Hepatocyte (in vitro differentiated cells): ENCODE results near the gene D2HGDH. TPM values are rescaled to one million over a fixed set of nuclear protein-coding genes. Genes with fewer than 3 reads are reported as not detected.
A peak's percentile ranks its signal among the peaks of the same experiment; 100 is the strongest.

Experiments used
- DNase-seq: peaks from one replicate; pipeline ENCODE4 v3.0.0-alpha.2; 2016; ENCODE audit warnings: low spot score
- H2AFZ ChIP-seq: fragments of 200-600 bp; sonication (generic); 2 replicates; pipeline ENCODE4 v1.6.0; 2016; ENCODE audit warnings: antibody characterized with exemption, mild to moderate bottlenecking
- H3K27ac ChIP-seq: fragments of 200-600 bp; sonication (generic); 2 replicates; pipeline ENCODE4 v1.5.1; 2016; ENCODE audit warnings: mild to moderate bottlenecking
- H3K27me3 ChIP-seq: fragments of 200-600 bp; sonication (generic); 2 replicates; pipeline ENCODE4 v1.6.1; 2016
- H3K36me3 ChIP-seq: fragments of 200-600 bp; sonication (generic); replicated peaks from 2 replicates; pipeline ENCODE4 v1.5.1; 2016; ENCODE audit warnings: low read depth; ENCODE audit not compliant: insufficient read depth
- H3K4me1 ChIP-seq: fragments of 200-600 bp; sonication (generic); 2 replicates; pipeline ENCODE4 v1.5.1; 2016; ENCODE audit warnings: mild to moderate bottlenecking, moderate library complexity; ENCODE audit not compliant: insufficient read depth
- H3K4me2 ChIP-seq: fragments of 200-600 bp; sonication (generic); 2 replicates; pipeline ENCODE4 v1.6.0; 2016
- H3K4me3 ChIP-seq: fragments of 200-600 bp; sonication (generic); 2 replicates; pipeline ENCODE4 v1.5.1; 2016; ENCODE audit warnings: mild to moderate bottlenecking
- H3K79me2 ChIP-seq: fragments of 200-600 bp; sonication (generic); 2 replicates; pipeline ENCODE4 v1.6.0; 2017; ENCODE audit warnings: mild to moderate bottlenecking
- H3K9me2 ChIP-seq: fragments of 200-600 bp; sonication (generic); replicated peaks from 2 replicates; pipeline ENCODE4 v1.6.0; 2017; ENCODE audit warnings: mild to moderate bottlenecking; ENCODE audit not compliant: insufficient read depth
- H3K9me3 ChIP-seq: fragments of 200-600 bp; sonication (generic); 2 replicates; pipeline ENCODE4 v1.5.1; 2016; ENCODE audit warnings: low read depth, mild to moderate bottlenecking
- H4K20me1 ChIP-seq: fragments of 200-600 bp; sonication (generic); 2 replicates; pipeline ENCODE4 v1.6.0; 2016; ENCODE audit warnings: mild to moderate bottlenecking; ENCODE audit not compliant: insufficient read depth, poor library complexity, severe bottlenecking
- EZH2 ChIP-seq: fragments of 200-600 bp; sonication (generic); IDR thresholded peaks from 2 replicates; pipeline ENCODE4 v1.6.1; 2016; ENCODE audit warnings: antibody characterized with exemption, mild to moderate bottlenecking, borderline replicate concordance
- EZH2phosphoT487 ChIP-seq: fragments of 200-600 bp; sonication (generic); IDR thresholded peaks from one replicate; pipeline ENCODE4 v1.6.1; 2018; ENCODE audit warnings: antibody characterized with exemption, mild to moderate bottlenecking, low read depth, moderate library complexity; ENCODE audit not compliant: unreplicated experiment, severe bottlenecking
- WGBS: methylation state at CpG from one replicate; pipeline ENCODE4 v1.1.6; 2016; ENCODE audit warnings: low lambda C conversion rate; ENCODE audit errors: missing lambda C conversion rate; 5-methylcytosine and 5-hydroxymethylcytosine counted together
- polyA plus RNA-seq: library from polyadenylated mRNA; unstranded; fragments of >200 nt; fragmentation: Nextera tagmentation; extraction: Ambion mirVana; gene quantifications from 2 replicates; pipeline ENCODE4 v1.2.1, GENCODE V29; 2016
- total RNA-seq: library from RNA; depleted of rRNA; stranded (reverse); fragments of >200 nt; gene quantifications from 2 replicates; pipeline ENCODE4 v1.2.3, GENCODE V29; 2014
- TF ChIP-seq, protein P1 (sequence below): fragments of 200-600 bp; sonication (generic); IDR thresholded peaks from 2 replicates; pipeline ENCODE4 v1.5.1; 2016; ENCODE audit warnings: antibody characterized with exemption, mild to moderate bottlenecking; ENCODE audit not compliant: poor library complexity

The D2HGDH gene
- total and polyA plus RNA-seq, 2 experiments from 2014 or later, result 12.9 to 41.2 TPM

DNA sequence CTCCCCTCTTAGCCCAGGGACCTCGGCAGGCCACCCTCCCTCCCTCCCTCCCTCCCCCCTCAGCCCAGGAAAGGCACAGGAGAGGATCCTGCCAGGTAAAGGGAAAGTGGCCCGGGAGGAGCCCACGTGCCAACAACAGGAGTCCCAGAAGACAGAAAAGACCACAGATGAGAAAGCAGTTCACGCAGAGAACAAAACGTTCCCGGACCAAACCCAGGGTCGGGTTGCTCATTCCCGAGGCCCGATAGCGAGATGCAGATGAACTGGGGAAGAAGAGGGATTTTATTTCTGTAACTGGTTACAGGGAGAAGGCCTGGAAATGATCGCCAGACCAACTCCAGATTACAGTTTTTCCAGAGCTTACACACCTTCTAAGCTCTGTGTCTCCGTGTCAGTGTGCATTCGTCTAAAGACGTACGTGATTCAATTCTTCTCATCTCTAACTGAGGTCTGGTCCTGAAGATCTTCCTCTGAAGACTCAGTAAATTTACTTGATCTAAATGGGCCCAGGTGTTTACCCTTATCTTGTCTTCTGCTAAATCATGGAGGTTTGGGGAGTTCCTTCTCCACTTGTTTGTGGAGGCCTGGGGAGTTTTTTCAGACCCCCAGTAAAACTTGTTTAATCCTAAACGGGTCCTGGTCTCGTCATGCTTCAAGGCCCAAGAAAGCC is 73.8 kb downstream of the D2HGDH start:
- Histone ChIP-seq H3K36me3 (no peaks in the 10 kb centered on the region), H2AFZ (peak overlapping the region; percentile 56), H3K9me2 (no peaks in the 10 kb centered on the region), H3K4me3 (no peak overlapping the region), H3K27ac (peak overlapping the region; percentile 88), H4K20me1 (no peaks in the 10 kb centered on the region), H3K4me1 (peaks cover 24% of the 10 kb centered on the region), H3K9me3 (no peaks in the 10 kb centered on the region), H3K27me3 (no peaks in the 10 kb centered on the region), H3K4me2 (peak overlapping the region; percentile 33), H3K79me2 (no peaks in the 10 kb centered on the region)
- no peak for TF ChIP-seq EZH2
- TF ChIP-seq, protein P1, sequence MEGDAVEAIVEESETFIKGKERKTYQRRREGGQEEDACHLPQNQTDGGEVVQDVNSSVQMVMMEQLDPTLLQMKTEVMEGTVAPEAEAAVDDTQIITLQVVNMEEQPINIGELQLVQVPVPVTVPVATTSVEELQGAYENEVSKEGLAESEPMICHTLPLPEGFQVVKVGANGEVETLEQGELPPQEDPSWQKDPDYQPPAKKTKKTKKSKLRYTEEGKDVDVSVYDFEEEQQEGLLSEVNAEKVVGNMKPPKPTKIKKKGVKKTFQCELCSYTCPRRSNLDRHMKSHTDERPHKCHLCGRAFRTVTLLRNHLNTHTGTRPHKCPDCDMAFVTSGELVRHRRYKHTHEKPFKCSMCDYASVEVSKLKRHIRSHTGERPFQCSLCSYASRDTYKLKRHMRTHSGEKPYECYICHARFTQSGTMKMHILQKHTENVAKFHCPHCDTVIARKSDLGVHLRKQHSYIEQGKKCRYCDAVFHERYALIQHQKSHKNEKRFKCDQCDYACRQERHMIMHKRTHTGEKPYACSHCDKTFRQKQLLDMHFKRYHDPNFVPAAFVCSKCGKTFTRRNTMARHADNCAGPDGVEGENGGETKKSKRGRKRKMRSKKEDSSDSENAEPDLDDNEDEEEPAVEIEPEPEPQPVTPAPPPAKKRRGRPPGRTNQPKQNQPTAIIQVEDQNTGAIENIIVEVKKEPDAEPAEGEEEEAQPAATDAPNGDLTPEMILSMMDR, result no peak
- TF ChIP-seq EZH2phosphoT487, result no peak
- WGBS, result 45% methylated on average over 16 of the region's 17 CpGs
- peak; percentile 46 for DNase-seq

DNA sequence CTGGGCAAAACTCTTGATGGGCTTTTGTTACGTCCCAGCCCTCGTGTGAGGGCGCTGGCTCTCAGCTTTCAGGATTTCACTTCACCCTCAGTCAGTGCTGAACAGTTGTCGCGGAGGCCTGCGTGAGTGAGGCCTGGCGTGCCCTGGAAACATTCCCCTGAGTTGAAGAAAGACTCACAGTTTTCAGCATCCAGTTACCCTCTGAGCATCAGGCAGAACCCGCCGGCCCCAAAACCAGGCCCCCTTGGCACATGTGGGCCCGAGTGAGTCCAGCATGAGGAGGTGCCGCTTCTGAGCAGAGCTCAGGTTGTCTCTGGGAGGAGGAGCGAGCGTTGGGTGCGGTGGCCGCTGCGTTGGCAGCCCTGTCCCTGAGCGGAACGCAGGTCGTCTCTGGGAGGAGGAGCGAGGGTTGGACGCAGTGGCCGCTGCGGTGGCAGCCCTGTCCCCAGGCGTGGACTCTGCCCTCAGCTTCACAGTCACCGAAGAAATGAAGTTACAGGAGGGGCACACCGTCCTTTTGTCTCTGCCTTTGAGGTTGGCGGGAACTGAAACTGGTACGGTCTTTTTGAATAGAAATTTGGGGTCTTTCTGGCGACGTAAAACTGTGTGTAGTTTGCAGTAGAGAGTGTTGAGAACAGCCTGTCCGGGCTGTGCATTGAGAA is 74.4 kb downstream of the D2HGDH start, which contains the start of gene NEU4:
Gene NEU4, plus strand, starts transcription at position 473 of the 662 bp plus-strand sequence. CDS start 5,292 bp downstream, outside the sequence.
- no peak for DNase-seq
- 86% methylated on average over 30 of the region's 31 CpGs for WGBS

DNA sequence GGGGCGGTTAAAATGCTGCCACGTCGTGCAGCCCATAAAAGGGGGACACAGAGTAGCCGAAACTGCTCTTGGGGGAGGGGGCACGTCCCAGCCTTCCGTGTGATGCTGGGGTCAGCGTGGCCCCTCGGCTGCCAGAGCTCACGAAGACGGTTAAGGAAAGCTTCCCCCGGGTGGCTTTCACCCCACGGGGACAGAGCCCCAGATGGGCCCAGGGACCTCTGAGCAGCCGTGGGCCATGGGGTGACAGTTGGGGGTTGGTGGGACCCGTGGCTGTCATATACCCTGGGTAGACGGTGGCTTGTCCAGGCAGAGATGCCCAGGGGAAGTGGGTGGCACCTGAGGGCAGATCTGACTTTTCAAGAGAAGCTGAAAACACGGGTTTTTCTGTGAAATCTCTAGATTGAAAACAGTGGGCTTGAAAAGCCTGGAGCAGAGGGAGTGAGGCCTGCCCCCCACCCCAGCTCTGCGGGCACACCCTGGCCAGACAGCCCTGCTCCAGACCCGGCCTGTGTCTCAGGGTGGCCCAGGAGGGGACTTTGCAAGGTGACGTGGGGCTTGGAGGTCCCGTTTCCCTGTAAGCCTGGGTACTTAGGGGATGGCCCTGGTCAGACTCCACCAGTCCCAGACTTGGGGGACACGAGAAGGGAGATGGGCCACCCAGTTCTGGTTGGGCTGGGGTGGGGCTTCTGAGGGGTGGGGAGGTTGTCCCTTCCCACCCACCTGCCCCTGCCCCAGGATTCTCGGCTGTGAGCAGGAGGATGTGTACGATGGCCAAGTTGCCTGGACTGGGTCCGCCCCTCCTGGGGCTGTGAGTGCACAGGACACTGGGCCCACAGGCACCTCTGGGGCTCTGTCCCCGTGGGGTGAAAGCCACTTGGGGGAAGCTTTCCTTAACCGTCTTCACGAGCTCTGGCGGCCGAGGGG is 75.2 kb downstream of the D2HGDH start:
- no peaks in the 10 kb centered on the region for H3K9me3 ChIP-seq
- 89% methylated on average over 25 of the region's 29 CpGs for WGBS
- H2AFZ ChIP-seq, result no peak overlapping the region
- no peak for DNase-seq
- no peak overlapping the region for H3K4me3 ChIP-seq
- no peaks in the 10 kb centered on the region for H3K9me2 ChIP-seq
- H3K36me3 ChIP-seq, result no peaks in the 10 kb centered on the region
- peak overlapping the region; percentile 25 for H3K4me2 ChIP-seq
- H3K27ac ChIP-seq, result peak overlapping the region; percentile 88
- TF ChIP-seq, protein P1, result no peak
- TF ChIP-seq EZH2 (no peak), EZH2phosphoT487 (no peak)
- no peaks in the 10 kb centered on the region for H3K27me3 ChIP-seq
- no peaks in the 10 kb centered on the region for H3K79me2 ChIP-seq
- no peaks in the 10 kb centered on the region for H4K20me1 ChIP-seq
- H3K4me1 ChIP-seq, result peaks cover 17% of the 10 kb centered on the region

More for the DNA sequence above, 74.4 kb downstream of the D2HGDH start, which contains the start of gene NEU4:
- Histone ChIP-seq H3K4me1 (peaks cover 24% of the 10 kb centered on the region), H4K20me1 (no peaks in the 10 kb centered on the region), H3K4me3 (no peak within 1 kb of the TSS), H3K4me2 (peak within 1 kb of the TSS; percentile 33), H2AFZ (peak within 1 kb of the TSS; percentile 56), H3K27ac (peak within 1 kb of the TSS; percentile 88), H3K9me2 (no peaks in the 10 kb centered on the region), H3K79me2 (no peaks in the 10 kb centered on the region), H3K36me3 (no peaks in the 10 kb centered on the region), H3K27me3 (no peaks in the 10 kb centered on the region), H3K9me3 (no peaks in the 10 kb centered on the region)
- TF ChIP-seq EZH2 (no peak), EZH2phosphoT487 (no peak)
- TF ChIP-seq, protein P1, result no peak
